A549 (cell line): ENCODE results near the gene PSMD6.

Source experiments
- CBX2 ChIP-seq: fragments of 200-600 bp; sonication (generic); IDR thresholded peaks from 2 replicates; pipeline ENCODE4 v1.6.1; 2016; ENCODE audit warnings: low read depth, mild to moderate bottlenecking, borderline replicate concordance
- EP300 ChIP-seq, 2 experiments: fragments of >200 bp; sonication (Bioruptor Twin); formaldehyde crosslinking; IDR thresholded peaks; 2 replicates in 1 of 2; 3 replicates in 1 of 2; pipeline ENCODE4 v1.6.1; 2016 to 2017
- FOSL2 ChIP-seq, 2 experiments: fragments of 450-650 bp in 1 of 2; fragments of >200 bp in 1 of 2; sonication (Bioruptor Twin) in 1 of 2; formaldehyde crosslinking; IDR thresholded peaks; 2 replicates each; pipeline versions ENCODE4 v1.5.0 to v1.6.1; 2016 to 2020; ENCODE audit warnings: mild to moderate bottlenecking in 1 of 2, moderate library complexity in 1 of 2
- HEYL ChIP-seq: fragments of 250-450 bp; sonication (Bioruptor Pico); IDR thresholded peaks from 2 replicates; pipeline ENCODE4 v1.8.0; 2021; ENCODE audit warnings: mild to moderate bottlenecking, moderate library complexity
- HOXA7 ChIP-seq: fragments of 250-450 bp; sonication (Bioruptor Pico); IDR thresholded peaks from 2 replicates; pipeline ENCODE4 v1.5.0; 2020; ENCODE audit warnings: mild to moderate bottlenecking, moderate library complexity
- JUN ChIP-seq, 2 experiments: fragments of >200 bp; sonication (Bioruptor Twin); formaldehyde crosslinking; IDR thresholded peaks; 2 replicates in 1 of 2; 3 replicates in 1 of 2; pipeline ENCODE4 v1.6.1; 2016 to 2017
- PBX3 ChIP-seq: IDR thresholded peaks from 2 replicates; pipeline ENCODE4 v1.6.1; 2012
- POLR2A ChIP-seq: IDR thresholded peaks from 2 replicates; pipeline ENCODE4 v1.6.1; 2012; ENCODE audit warnings: mild to moderate bottlenecking, low read length
- RAD21 ChIP-seq, 2 experiments: fragments of >200 bp in 1 of 2; sonication (Bioruptor Twin) in 1 of 2; formaldehyde crosslinking in 1 of 2; IDR thresholded peaks in 1 of 2; conservative IDR thresholded peaks in 1 of 2; 2 replicates in 1 of 2; 3 replicates in 1 of 2; pipeline ENCODE4 v1.6.1; 2012 to 2018; ENCODE audit warnings: inconsistent platforms in 1 of 2
- USF2 ChIP-seq: fragments of 450-650 bp; IDR thresholded peaks from 2 replicates; pipeline ENCODE4 v1.6.1; 2014; ENCODE audit warnings: antibody characterized with exemption
- TF ChIP-seq, protein P1 (sequence below): fragments of >200 bp; sonication (Bioruptor Twin); formaldehyde crosslinking; IDR thresholded peaks from 3 replicates; pipeline ENCODE4 v1.5.1; 2016
- TF ChIP-seq, protein P2 (sequence below): fragments of 150-350 bp; IDR thresholded peaks from 2 replicates; pipeline ENCODE4 v1.6.1; 2014; ENCODE audit warnings: low read depth, mild to moderate bottlenecking, low read length

- TF ChIP-seq, protein P1, sequence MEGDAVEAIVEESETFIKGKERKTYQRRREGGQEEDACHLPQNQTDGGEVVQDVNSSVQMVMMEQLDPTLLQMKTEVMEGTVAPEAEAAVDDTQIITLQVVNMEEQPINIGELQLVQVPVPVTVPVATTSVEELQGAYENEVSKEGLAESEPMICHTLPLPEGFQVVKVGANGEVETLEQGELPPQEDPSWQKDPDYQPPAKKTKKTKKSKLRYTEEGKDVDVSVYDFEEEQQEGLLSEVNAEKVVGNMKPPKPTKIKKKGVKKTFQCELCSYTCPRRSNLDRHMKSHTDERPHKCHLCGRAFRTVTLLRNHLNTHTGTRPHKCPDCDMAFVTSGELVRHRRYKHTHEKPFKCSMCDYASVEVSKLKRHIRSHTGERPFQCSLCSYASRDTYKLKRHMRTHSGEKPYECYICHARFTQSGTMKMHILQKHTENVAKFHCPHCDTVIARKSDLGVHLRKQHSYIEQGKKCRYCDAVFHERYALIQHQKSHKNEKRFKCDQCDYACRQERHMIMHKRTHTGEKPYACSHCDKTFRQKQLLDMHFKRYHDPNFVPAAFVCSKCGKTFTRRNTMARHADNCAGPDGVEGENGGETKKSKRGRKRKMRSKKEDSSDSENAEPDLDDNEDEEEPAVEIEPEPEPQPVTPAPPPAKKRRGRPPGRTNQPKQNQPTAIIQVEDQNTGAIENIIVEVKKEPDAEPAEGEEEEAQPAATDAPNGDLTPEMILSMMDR = no peak
- TF ChIP-seq USF2 (no peak), CBX2 (no peak), RAD21 (conservative IDR thresholded peaks at IDR 0.05 in 1 of 2, IDR thresholded peaks at IDR 0.05 in 1 of 2) (no peak), HOXA7 (CRISPR knock-in tag) (no peak), PBX3 (no peak), JUN (IDR thresholded peaks at IDR 0.05) (no peak), FOSL2 (IDR thresholded peaks at IDR 0.05) (no peak), FOSL2 (CRISPR knock-in tag; IDR thresholded peaks at IDR 0.05) (no peak), POLR2A (no peak), HEYL (CRISPR knock-in tag) (no peak), EP300 (IDR thresholded peaks at IDR 0.05) (no peak)
- TF ChIP-seq, protein P2, sequence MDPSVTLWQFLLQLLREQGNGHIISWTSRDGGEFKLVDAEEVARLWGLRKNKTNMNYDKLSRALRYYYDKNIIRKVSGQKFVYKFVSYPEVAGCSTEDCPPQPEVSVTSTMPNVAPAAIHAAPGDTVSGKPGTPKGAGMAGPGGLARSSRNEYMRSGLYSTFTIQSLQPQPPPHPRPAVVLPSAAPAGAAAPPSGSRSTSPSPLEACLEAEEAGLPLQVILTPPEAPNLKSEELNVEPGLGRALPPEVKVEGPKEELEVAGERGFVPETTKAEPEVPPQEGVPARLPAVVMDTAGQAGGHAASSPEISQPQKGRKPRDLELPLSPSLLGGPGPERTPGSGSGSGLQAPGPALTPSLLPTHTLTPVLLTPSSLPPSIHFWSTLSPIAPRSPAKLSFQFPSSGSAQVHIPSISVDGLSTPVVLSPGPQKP = no peak
These were observed 16.9 kb upstream of the PSMD6 start for GRCh38 chr3:64039981-64040733.
